ENCODE results near the gene AP4M1.

DNA sequence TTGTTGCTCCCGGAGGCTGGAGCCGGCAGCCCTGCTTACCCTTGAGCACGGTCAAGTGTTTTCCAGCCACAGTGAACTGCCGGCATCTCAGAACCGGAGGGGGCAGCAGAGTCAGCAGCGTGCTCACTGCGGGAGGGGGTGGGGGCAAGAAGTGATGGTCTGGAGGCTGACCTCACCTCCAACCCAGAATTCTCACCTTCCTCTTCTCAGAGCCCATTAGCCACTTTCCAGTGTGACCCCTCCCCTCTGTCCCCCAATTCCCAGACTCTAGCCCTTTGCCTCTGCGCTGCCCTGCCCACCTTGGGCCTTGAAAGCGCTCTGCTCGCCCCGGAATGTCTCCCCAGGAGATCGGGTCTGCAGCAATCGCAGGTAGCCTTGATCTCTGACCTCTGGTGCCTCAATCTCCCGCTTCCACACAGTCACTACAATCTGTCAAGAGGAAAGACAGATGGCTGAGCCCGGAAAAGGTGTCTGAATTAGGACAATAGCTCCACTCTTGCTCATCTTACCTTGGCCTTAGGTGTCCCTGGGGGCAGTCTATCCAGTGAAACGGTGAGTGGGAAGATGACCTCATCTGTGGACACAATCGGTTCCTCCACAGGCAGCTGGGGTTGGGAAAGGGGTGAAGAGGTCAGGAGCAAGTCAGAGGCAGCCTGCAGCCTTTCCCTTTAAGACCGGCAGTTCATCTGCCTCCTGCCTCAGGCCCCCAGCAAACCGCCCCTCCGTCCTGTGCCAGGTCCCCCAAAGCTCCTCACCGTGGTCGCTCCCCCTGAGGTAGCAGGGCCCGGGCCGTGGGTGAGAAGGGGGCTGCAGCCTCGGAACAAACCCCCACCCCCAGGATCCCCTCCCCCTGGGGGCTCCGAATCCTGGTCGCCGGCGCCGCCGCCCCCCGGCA is 56.1 kb downstream of the AP4M1 start:
- no peak for TF ChIP-seq POLR2A (IDR thresholded peaks at IDR 0.05)
- TF ChIP-seq, protein P1, sequence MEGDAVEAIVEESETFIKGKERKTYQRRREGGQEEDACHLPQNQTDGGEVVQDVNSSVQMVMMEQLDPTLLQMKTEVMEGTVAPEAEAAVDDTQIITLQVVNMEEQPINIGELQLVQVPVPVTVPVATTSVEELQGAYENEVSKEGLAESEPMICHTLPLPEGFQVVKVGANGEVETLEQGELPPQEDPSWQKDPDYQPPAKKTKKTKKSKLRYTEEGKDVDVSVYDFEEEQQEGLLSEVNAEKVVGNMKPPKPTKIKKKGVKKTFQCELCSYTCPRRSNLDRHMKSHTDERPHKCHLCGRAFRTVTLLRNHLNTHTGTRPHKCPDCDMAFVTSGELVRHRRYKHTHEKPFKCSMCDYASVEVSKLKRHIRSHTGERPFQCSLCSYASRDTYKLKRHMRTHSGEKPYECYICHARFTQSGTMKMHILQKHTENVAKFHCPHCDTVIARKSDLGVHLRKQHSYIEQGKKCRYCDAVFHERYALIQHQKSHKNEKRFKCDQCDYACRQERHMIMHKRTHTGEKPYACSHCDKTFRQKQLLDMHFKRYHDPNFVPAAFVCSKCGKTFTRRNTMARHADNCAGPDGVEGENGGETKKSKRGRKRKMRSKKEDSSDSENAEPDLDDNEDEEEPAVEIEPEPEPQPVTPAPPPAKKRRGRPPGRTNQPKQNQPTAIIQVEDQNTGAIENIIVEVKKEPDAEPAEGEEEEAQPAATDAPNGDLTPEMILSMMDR (IDR thresholded peaks at IDR 0.05), result no peak

Data from thyroid gland (tissue), 4 donors.